ENCODE results near the gene PFKP. TPM values are rescaled to one million over a fixed set of nuclear protein-coding genes. Genes with fewer than 3 reads are reported as not detected.

PFKP gene
- total RNA-seq, 2 donors from 2014 or later: 58.0 to 82.3 TPM

- TF ChIP-seq CTCF (conservative IDR thresholded peaks at IDR 0.05): no peak
- no peaks in the 10 kb centered on the region for H3K27me3 ChIP-seq (ENCODE audit: control insufficient read depth, insufficient read depth, low read length, poor library complexity, severe bottlenecking)
- no peaks in the 10 kb centered on the region for H3K9me3 Mint-ChIP-seq
- H3K4me3 Mint-ChIP-seq: no peak overlapping the region
- no peaks in the 10 kb centered on the region for H3K4me1 ChIP-seq (ENCODE audit: control insufficient read depth, insufficient read depth, low read length)
- no peak overlapping the region for H3K9ac ChIP-seq (ENCODE audit: extremely low read depth, low read length, poor library complexity, severe bottlenecking)
- no peak overlapping the region for H3K4me3 ChIP-seq (ENCODE audit: low read length)
- no peaks in the 10 kb centered on the region for H3K4me1 Mint-ChIP-seq
- DNase-seq: no peak
- WGBS, 2 experiments (ENCODE audit: insufficient coverage in 1 of 2, insufficient read length in 1 of 2): 84 to 98% methylated on average over 6 to 11 of the region's 11 CpGs
- no peak overlapping the region for H3K27ac ChIP-seq (ENCODE audit: low read depth, low read length)
- H3K36me3 Mint-ChIP-seq (ENCODE audit: low read depth): peaks cover 62% of the 10 kb centered on the region
- H3K27ac Mint-ChIP-seq: no peak overlapping the region
- H3K36me3 ChIP-seq (ENCODE audit: control insufficient read depth, insufficient read depth, low read length): peaks cover 75% of the 10 kb centered on the region
- no peaks in the 10 kb centered on the region for H3K27me3 Mint-ChIP-seq (ENCODE audit: insufficient read depth)
- no peaks in the 10 kb centered on the region for H3K9me3 ChIP-seq (ENCODE audit: control insufficient read depth, low read length)
Measured at GRCh38 chr10:3149918-3150317, 82.6 kb downstream of the PFKP start.

- no peak for DNase-seq
- no peaks in the 10 kb centered on the region for H3K27me3 ChIP-seq (ENCODE audit: control insufficient read depth, insufficient read depth, low read length, poor library complexity, severe bottlenecking)
- no peak for TF ChIP-seq CTCF (conservative IDR thresholded peaks at IDR 0.05)
- peaks cover 75% of the 10 kb centered on the region for H3K36me3 ChIP-seq (ENCODE audit: control insufficient read depth, insufficient read depth, low read length)
- H3K4me3 ChIP-seq (ENCODE audit: low read length): no peak overlapping the region
- no peak overlapping the region for H3K27ac Mint-ChIP-seq
- no peak overlapping the region for H3K9ac ChIP-seq (ENCODE audit: extremely low read depth, low read length, poor library complexity, severe bottlenecking)
- no peaks in the 10 kb centered on the region for H3K27me3 Mint-ChIP-seq (ENCODE audit: insufficient read depth)
- no peak overlapping the region for H3K27ac ChIP-seq (ENCODE audit: low read depth, low read length)
- H3K9me3 Mint-ChIP-seq: no peaks in the 10 kb centered on the region
- no peaks in the 10 kb centered on the region for H3K4me1 ChIP-seq (ENCODE audit: control insufficient read depth, insufficient read depth, low read length)
- peaks cover 62% of the 10 kb centered on the region for H3K36me3 Mint-ChIP-seq (ENCODE audit: low read depth)
- WGBS, 2 experiments (ENCODE audit: insufficient coverage in 1 of 2, insufficient read length in 1 of 2): 90 to 96% methylated on average over 4 to 13 of the region's 13 CpGs
- H3K9me3 ChIP-seq (ENCODE audit: control insufficient read depth, low read length): no peaks in the 10 kb centered on the region
- no peak overlapping the region for H3K4me3 Mint-ChIP-seq
- no peaks in the 10 kb centered on the region for H3K4me1 Mint-ChIP-seq
Measured at GRCh38 chr10:3150366-3150765, 83.0 kb downstream of the PFKP start.

GRCh38 chr10:3150961-3151360 is 83.6 kb downstream of the PFKP start:
- no peak overlapping the region for H3K4me3 Mint-ChIP-seq
- no peak for TF ChIP-seq CTCF (conservative IDR thresholded peaks at IDR 0.05)
- no peaks in the 10 kb centered on the region for H3K9me3 Mint-ChIP-seq
- DNase-seq: no peak
- no peaks in the 10 kb centered on the region for H3K9me3 ChIP-seq (ENCODE audit: control insufficient read depth, low read length)
- 91 to 93% methylated on average over 14 of the region's 14 CpGs for WGBS, 2 experiments (ENCODE audit: insufficient coverage in 1 of 2, insufficient read length in 1 of 2)
- no peaks in the 10 kb centered on the region for H3K4me1 Mint-ChIP-seq
- no peak overlapping the region for H3K27ac ChIP-seq (ENCODE audit: low read depth, low read length)
- peaks cover 59% of the 10 kb centered on the region for H3K36me3 Mint-ChIP-seq (ENCODE audit: low read depth)
- H3K27me3 ChIP-seq (ENCODE audit: control insufficient read depth, insufficient read depth, low read length, poor library complexity, severe bottlenecking): no peaks in the 10 kb centered on the region
- H3K36me3 ChIP-seq (ENCODE audit: control insufficient read depth, insufficient read depth, low read length): peaks cover 75% of the 10 kb centered on the region
- no peaks in the 10 kb centered on the region for H3K27me3 Mint-ChIP-seq (ENCODE audit: insufficient read depth)
- no peak overlapping the region for H3K4me3 ChIP-seq (ENCODE audit: low read length)
- H3K4me1 ChIP-seq (ENCODE audit: control insufficient read depth, insufficient read depth, low read length): no peaks in the 10 kb centered on the region
- H3K27ac Mint-ChIP-seq: no peak overlapping the region
- no peak overlapping the region for H3K9ac ChIP-seq (ENCODE audit: extremely low read depth, low read length, poor library complexity, severe bottlenecking)
